Endothelial cell of umbilical vein (primary cell): ENCODE results near the gene ALDH8A1. TPM values are rescaled to one million over a fixed set of nuclear protein-coding genes. Genes with fewer than 3 reads are reported as not detected.

ENCODE experiments used
- BruUV-seq: library from RNA; stranded (reverse); fragments of 400-500 nt; replicated peaks from 2 replicates; lab custom pipeline; 2021; lab: Mats Ljungman, UMichigan
- CTCF ChIA-PET: fragments of 300-600, 350-600 bp; sonication (Branson Sonifier 250); formaldehyde crosslinking; loops from one replicate; lab custom pipeline; 2021; ENCODE audit warnings: antibody characterized with exemption, inconsistent platforms; lab: Charles Lee
- POLR2A ChIA-PET: fragments of 300-600, 350-600 bp; sonication (Branson Sonifier 250); formaldehyde crosslinking; loops from one replicate; lab custom pipeline; 2021; ENCODE audit warnings: antibody characterized with exemption, inconsistent platforms; lab: Charles Lee
- DNase-seq: peaks from one replicate; pipeline ENCODE4 v3.0.0-alpha.2; 2011; ENCODE audit warnings: low read depth, low spot score
- FAIRE-seq: peaks from 2 replicates; lab custom pipeline; 2011; peaks lifted over from hg19 to GRCh38; lab: Jason Lieb, UNC
- H2AFZ ChIP-seq: 2 replicates; pipeline ENCODE4 v1.6.0; 2012; ENCODE audit warnings: low read depth, low read length, control low read depth, inconsistent platforms
- H3K27ac ChIP-seq: 2 replicates; pipeline ENCODE4 v1.5.1; 2011; ENCODE audit warnings: low read depth, mild to moderate bottlenecking, control low read depth, low read length, moderate library complexity; ENCODE audit not compliant: insufficient read depth
- H3K27me3 ChIP-seq, 2 experiments: 2 replicates each; pipeline versions ENCODE4 v1.6.0 to v1.6.1; 2011; ENCODE audit warnings: low read length in 2 of 2, mixed read lengths in 1 of 2; ENCODE audit not compliant: control insufficient read depth in 2 of 2, insufficient read depth in 2 of 2
- H3K36me3 ChIP-seq, 2 experiments: 2 replicates in 1 of 2; 3 replicates in 1 of 2; pipeline ENCODE4 v1.5.1; 2011; ENCODE audit warnings: low read length in 2 of 2, mild to moderate bottlenecking in 1 of 2, moderate library complexity in 1 of 2; ENCODE audit not compliant: control insufficient read depth in 2 of 2, insufficient read depth in 2 of 2; ENCODE audit errors: extremely low read depth in 1 of 2
- H3K4me1 ChIP-seq: 3 replicates; pipeline ENCODE4 v1.5.1; 2011; ENCODE audit warnings: mild to moderate bottlenecking, low read length; ENCODE audit not compliant: control insufficient read depth, insufficient read depth; ENCODE audit errors: extremely low read depth
- H3K4me2 ChIP-seq: 2 replicates; pipeline ENCODE4 v1.6.1; 2011; ENCODE audit warnings: low read length, control low read depth, mixed read lengths; ENCODE audit not compliant: insufficient read depth
- H3K4me3 ChIP-seq, 3 experiments: fragments of 200-600 bp in 1 of 3; sonication (generic), shearing (Covaris generic) in 1 of 3; replicated peaks in 1 of 3; 2 replicates each; pipeline ENCODE4 v1.5.1; 2011 to 2016; ENCODE audit warnings: control low read depth in 3 of 3, low read length in 3 of 3, mild to moderate bottlenecking in 2 of 3, inconsistent platforms in 1 of 3, low read depth in 1 of 3, moderate library complexity in 1 of 3; ENCODE audit not compliant: insufficient read depth in 1 of 3
- H3K79me2 ChIP-seq: 2 replicates; pipeline ENCODE4 v1.6.0; 2012; ENCODE audit warnings: low read length, inconsistent platforms; ENCODE audit not compliant: control insufficient read depth, insufficient read depth
- H3K9ac ChIP-seq: replicated peaks from 2 replicates; pipeline ENCODE3; 2011; ENCODE audit warnings: low read length, control low read depth; ENCODE audit not compliant: insufficient read depth; ENCODE audit errors: extremely low read depth
- H3K9me1 ChIP-seq: replicated peaks from 3 replicates; pipeline ENCODE4 v1.6.0; 2011; ENCODE audit warnings: mild to moderate bottlenecking, low read length; ENCODE audit not compliant: control insufficient read depth, insufficient read depth; ENCODE audit errors: extremely low read depth
- H3K9me3 ChIP-seq: replicated peaks from 2 replicates; pipeline ENCODE4 v1.5.1; 2012; ENCODE audit warnings: low read length, inconsistent platforms; ENCODE audit not compliant: control insufficient read depth, insufficient read depth
- H4K20me1 ChIP-seq: replicated peaks from 2 replicates; pipeline ENCODE3; 2011; ENCODE audit warnings: mild to moderate bottlenecking, low read length; ENCODE audit not compliant: control insufficient read depth, insufficient read depth; ENCODE audit errors: extremely low read depth
- CTCF ChIP-seq, 2 donors: IDR thresholded peaks; 1 replicate in 1 of 2; 2 replicates in 1 of 2; pipeline ENCODE4 v1.5.1; 2011; ENCODE audit warnings: low read length in 2 of 2, mild to moderate bottlenecking in 2 of 2, moderate library complexity in 2 of 2, control low read depth in 1 of 2, inconsistent platforms in 1 of 2, low read depth in 1 of 2; ENCODE audit not compliant: insufficient read depth in 1 of 2; ENCODE audit errors: extremely low read depth in 1 of 2
- EZH2 ChIP-seq: IDR thresholded peaks from 2 replicates; pipeline ENCODE4 v1.6.1; 2012; ENCODE audit warnings: borderline replicate concordance, low read depth, mild to moderate bottlenecking, moderate library complexity, low read length, inconsistent platforms; ENCODE audit not compliant: severe bottlenecking
- FOS ChIP-seq: IDR thresholded peaks from 2 replicates; pipeline ENCODE4 v1.6.1; 2011; ENCODE audit warnings: mild to moderate bottlenecking, low read length, moderate library complexity, borderline replicate concordance; ENCODE audit not compliant: insufficient read depth
- GATA2 ChIP-seq: IDR thresholded peaks from 2 replicates; pipeline ENCODE4 v1.7.0; 2011; ENCODE audit warnings: low read depth, mild to moderate bottlenecking, moderate library complexity, mixed read lengths, low read length; ENCODE audit not compliant: insufficient read length, insufficient read depth
- JUN ChIP-seq: IDR thresholded peaks from 2 replicates; pipeline ENCODE4 v1.6.1; 2011; ENCODE audit warnings: borderline replicate concordance, low read depth; ENCODE audit not compliant: insufficient read length, insufficient read depth
- MAX ChIP-seq: IDR thresholded peaks from 2 replicates; pipeline ENCODE4 v1.6.1; 2011; ENCODE audit not compliant: insufficient read depth, insufficient read length
- MYC ChIP-seq: IDR thresholded peaks from one replicate; pipeline ENCODE4 v1.6.1; 2011; ENCODE audit warnings: mild to moderate bottlenecking, low read depth, low read length
- POLR2A ChIP-seq: IDR thresholded peaks from 2 replicates; pipeline ENCODE4 v1.6.1; 2012; ENCODE audit warnings: low read depth, mild to moderate bottlenecking, control low read depth, low read length
- POLR2AphosphoS5 ChIP-seq: IDR thresholded peaks from 2 replicates; pipeline ENCODE4 v1.6.1; 2012; ENCODE audit warnings: low read depth, mild to moderate bottlenecking, control low read depth, low read length, moderate library complexity; ENCODE audit not compliant: insufficient read depth
- dilution Hi-C: fragments of 300-500 bp; cut with MboI; formaldehyde crosslinking; loops from one replicate; pipeline ENCODE4 v1.15.0; 2019; ENCODE audit warnings: low sequenced_read_pairs; ENCODE audit not compliant: extremely low pct_ligation_motif_present
- intact Hi-C: fragments of 100-400 bp; cut with micrococcal nuclease; formaldehyde crosslinking; loops from one replicate; pipeline ENCODE4 v1.10.0; 2022
- polyA plus RNA-seq, 4 experiments: library from polyadenylated mRNA; depleted of rRNA in 3 of 4; stranded (reverse) in 3 of 4; unstranded in 1 of 4; fragments of >200 nt; gene quantifications; 2 replicates each; pipeline versions ENCODE4 v1.2.1 to v1.2.3, GENCODE V29; 2011 to 2012; ENCODE audit warnings: missing spikeins in 1 of 4
- total RNA-seq: library from RNA; stranded (reverse); gene quantifications from 2 replicates; pipeline ENCODE4 v1.2.3, GENCODE V29; 2021

ALDH8A1 gene
- total and polyA plus RNA-seq, 2 donors (not counting 3 experiments of a cell fraction or from before 2014, with no cell fraction given) = 0.08 to 0.95 TPM

GRCh38 chr6:134994431-134994830, 44.5 kb upstream of the ALDH8A1 start:
- TF ChIP-seq GATA2 = no peak
- TF ChIP-seq FOS = no peak
- no peak for TF ChIP-seq EZH2
- no peak for TF ChIP-seq MYC
- no peak for TF ChIP-seq CTCF (IDR thresholded peaks at IDR 0.05; ENCODE audit: extremely low read depth in 1 of 2, insufficient read depth in 1 of 2, low read depth in 1 of 2, low read length in 2 of 2)
- no peak for TF ChIP-seq POLR2AphosphoS5
- TF ChIP-seq JUN = no peak
- TF ChIP-seq POLR2A = no peak
- TF ChIP-seq MAX = no peak
- H3K9ac ChIP-seq = no peak overlapping the region
- BruUV-seq = no TSS peak
- POLR2A ChIA-PET = no interaction called here
- FAIRE-seq (no peak), DNase-seq (no peak)
- peaks cover 2 to 9% of the 10 kb centered on the region in 2 experiments for H3K36me3 ChIP-seq
- no peaks in the 10 kb centered on the region for H3K79me2 ChIP-seq
- no peaks in the 10 kb centered on the region for H3K9me3 ChIP-seq
- peaks cover 3% of the 10 kb centered on the region for H3K4me1 ChIP-seq
- no peak overlapping the region for H3K27ac ChIP-seq
- no peak overlapping the region for H2AFZ ChIP-seq
- peaks cover 7% of the 10 kb centered on the region for H3K9me1 ChIP-seq
- H3K4me2 ChIP-seq = no peak overlapping the region
- H4K20me1 ChIP-seq = no peaks in the 10 kb centered on the region
- dilution Hi-C loops (no loop called here), intact Hi-C loops (no loop called here)
- no peak overlapping the region for H3K4me3 ChIP-seq
- CTCF ChIA-PET = interaction anchor here (1.4 to 3.3 kb wide), 3 partner anchors 8 to 54 kb away, joined by 6 to 22 read pairs (median 10); no protein-coding TSS in a partner anchor
- H3K27me3 ChIP-seq = no peaks in the 10 kb centered on the region
